GM21367 (cell line): Measurements from ENCODE around the gene SRGAP1.
A peak's percentile ranks its signal among the peaks of the same experiment; 100 is the strongest.

Experiments
- ATAC-seq: cut with Tn5 transposase; IDR thresholded peaks from one replicate; pipeline ENCODE4 v1.9.1; 2021; ENCODE audit not compliant: unreplicated experiment

SRGAP1 gene

GRCh38 chr12:63844391-63845341 is at the start of gene SRGAP1:
Gene SRGAP1, plus strand, starts transcription at chr12:63844700. Its CDS starts 117 bp downstream, at chr12:63844817.
- peak; percentile 18 for ATAC-seq

GRCh38 chr12:63795032-63795687 is 49.3 kb upstream of the SRGAP1 start:
- no peak for ATAC-seq

GRCh38 chr12:63795944-63796343 is 48.6 kb upstream of the SRGAP1 start:
- ATAC-seq, result no peak

GRCh38 chr12:63802012-63802608 is 42.4 kb upstream of the SRGAP1 start:
- no peak for ATAC-seq

GRCh38 chr12:63804746-63805145 is 39.8 kb upstream of the SRGAP1 start:
- ATAC-seq, result no peak

- ATAC-seq, result no peak
These were observed 38.5 kb upstream of the SRGAP1 start for GRCh38 chr12:63805704-63806672.

GRCh38 chr12:63808631-63809030 is 35.9 kb upstream of the SRGAP1 start:
- no peak for ATAC-seq

- ATAC-seq, result no peak
These were observed 34.9 kb upstream of the SRGAP1 start for GRCh38 chr12:63809566-63809965.

GRCh38 chr12:63811334-63811733 is 33.2 kb upstream of the SRGAP1 start:
- ATAC-seq, result no peak

- no peak for ATAC-seq
These were observed 32.7 kb upstream of the SRGAP1 start for GRCh38 chr12:63811755-63812154.

- peak; percentile 18 for ATAC-seq
These were observed 30.2 kb upstream of the SRGAP1 start for GRCh38 chr12:63814146-63814772.

GRCh38 chr12:63815482-63815852 is 29.0 kb upstream of the SRGAP1 start:
- ATAC-seq, result no peak

GRCh38 chr12:63816031-63816430 is 28.5 kb upstream of the SRGAP1 start:
- ATAC-seq, result no peak

GRCh38 chr12:63820427-63820826 is 24.1 kb upstream of the SRGAP1 start:
- no peak for ATAC-seq

- ATAC-seq, result no peak
These were observed 22.7 kb upstream of the SRGAP1 start for GRCh38 chr12:63821781-63822251.

- ATAC-seq, result no peak
These were observed 22.1 kb upstream of the SRGAP1 start for GRCh38 chr12:63822352-63822751.

GRCh38 chr12:63823040-63823439 is 21.5 kb upstream of the SRGAP1 start:
- ATAC-seq, result no peak

GRCh38 chr12:63826006-63826585 is 18.4 kb upstream of the SRGAP1 start:
- peak; percentile 89 for ATAC-seq

GRCh38 chr12:63828867-63829266 is 15.6 kb upstream of the SRGAP1 start:
- no peak for ATAC-seq

- ATAC-seq, result no peak
These were observed 8.5 kb upstream of the SRGAP1 start for GRCh38 chr12:63836046-63836445.
